Subcutaneous abdominal adipose tissue (tissue), 5 donors: ENCODE measurements around the gene ATP13A4.

Source experiments
- H3K27ac ChIP-seq: one replicate; pipeline ENCODE4 v1.7.0; 2013; ENCODE audit warnings: low read depth, mild to moderate bottlenecking, inconsistent platforms, low read length, moderate library complexity
- H3K27me3 ChIP-seq, 5 donors: one replicate each; pipeline ENCODE4 v1.7.0; 2013; ENCODE audit warnings: low read length in 5 of 5, inconsistent platforms in 1 of 5; ENCODE audit not compliant: control insufficient read depth in 5 of 5, insufficient read depth in 4 of 5
- H3K36me3 ChIP-seq, 5 donors: one replicate each; pipeline ENCODE4 v1.7.0; 2013; ENCODE audit warnings: low read length in 5 of 5; ENCODE audit not compliant: control insufficient read depth in 5 of 5, insufficient read depth in 5 of 5
- H3K4me1 ChIP-seq, 5 donors: one replicate each; pipeline ENCODE4 v1.7.0; 2013; ENCODE audit warnings: low read length in 5 of 5, mild to moderate bottlenecking in 3 of 5, moderate library complexity in 1 of 5; ENCODE audit not compliant: control insufficient read depth in 5 of 5, insufficient read depth in 5 of 5
- H3K4me3 ChIP-seq, 5 donors: one replicate each; pipeline ENCODE4 v1.7.0; 2013; ENCODE audit warnings: low read length in 5 of 5, low read depth in 1 of 5
- H3K9ac ChIP-seq, 5 donors: one replicate each; pipeline ENCODE4 v1.7.0; 2013; ENCODE audit warnings: low read length in 5 of 5, mild to moderate bottlenecking in 4 of 5, moderate library complexity in 3 of 5
- H3K9me3 ChIP-seq, 5 donors: one replicate each; pipeline ENCODE4 v1.7.0; 2013; ENCODE audit warnings: low read length in 5 of 5; ENCODE audit not compliant: control insufficient read depth in 5 of 5
- donor health status: healthy.
- donor health status: healthy.
- donor health status: healthy.
- donor health status: healthy.
- donor health status: healthy.

ATP13A4 gene

DNA sequence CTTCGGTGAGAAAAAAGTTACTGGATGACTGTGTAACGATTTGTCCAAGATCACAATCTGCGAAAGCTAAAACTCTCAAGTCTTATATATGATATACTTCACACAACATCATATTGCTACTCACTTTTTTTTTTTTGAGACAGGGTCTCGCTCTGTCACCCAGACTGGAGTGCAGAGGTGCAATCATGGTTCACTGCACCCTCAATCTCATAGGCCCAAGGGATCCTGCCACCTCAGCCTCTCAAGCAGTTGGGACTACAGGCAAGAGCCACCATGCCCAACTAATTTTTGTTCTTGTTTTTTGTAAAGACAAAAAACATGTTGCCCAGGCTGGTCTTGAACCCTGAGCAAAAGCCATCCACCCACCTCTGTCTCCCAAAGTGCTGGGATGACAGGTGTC is 5.4 kb upstream of the ATP13A4 start:
- H3K27me3 ChIP-seq: no peaks in the 10 kb centered on the region
- H3K4me1 ChIP-seq: peaks cover 0 to 7% (median 5%) of the 10 kb centered on the region in 5 donors
- H3K9me3 ChIP-seq: no peaks in the 10 kb centered on the region
- H3K9ac ChIP-seq: no peak overlapping the region
- no peaks in the 10 kb centered on the region for H3K36me3 ChIP-seq
- H3K4me3 ChIP-seq: no peak overlapping the region
- H3K27ac ChIP-seq: no peak overlapping the region

DNA sequence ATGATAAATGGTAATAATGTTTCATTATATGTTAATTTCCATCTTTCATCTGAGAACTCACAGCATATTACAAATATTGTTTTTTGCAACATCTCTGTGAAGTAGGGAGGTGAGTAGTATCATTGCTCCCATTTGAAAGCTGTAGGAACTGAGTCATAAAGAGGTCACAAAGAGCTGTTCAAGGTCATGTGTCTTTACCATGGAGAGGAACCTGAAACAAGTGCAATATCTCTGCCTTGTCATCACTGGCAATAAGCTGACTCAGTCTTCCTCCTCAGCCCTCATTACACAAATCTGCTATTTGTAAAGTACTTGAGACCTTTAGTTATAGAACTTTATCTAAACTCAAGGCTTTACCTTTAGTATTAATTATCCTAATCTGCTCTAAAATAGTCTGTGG is 4.4 kb upstream of the ATP13A4 start:
- Histone ChIP-seq H3K9me3 (no peaks in the 10 kb centered on the region), H3K27me3 (no peaks in the 10 kb centered on the region), H3K27ac (no peak overlapping the region), H3K9ac (no peak overlapping the region), H3K4me3 (no peak overlapping the region), H3K36me3 (no peaks in the 10 kb centered on the region), H3K4me1 (peaks cover 0 to 7% (median 5%) of the 10 kb centered on the region in 5 donors)

GRCh38 chr3:193556841-193557240 is 2.1 kb upstream of the ATP13A4 start:
- no peak overlapping the region for H3K9ac ChIP-seq
- no peaks in the 10 kb centered on the region for H3K9me3 ChIP-seq
- H3K27ac ChIP-seq: no peak overlapping the region
- H3K36me3 ChIP-seq: no peaks in the 10 kb centered on the region
- no peaks in the 10 kb centered on the region for H3K27me3 ChIP-seq
- H3K4me3 ChIP-seq: no peak overlapping the region
- peaks cover 0 to 7% (median 5%) of the 10 kb centered on the region in 5 donors for H3K4me1 ChIP-seq

DNA sequence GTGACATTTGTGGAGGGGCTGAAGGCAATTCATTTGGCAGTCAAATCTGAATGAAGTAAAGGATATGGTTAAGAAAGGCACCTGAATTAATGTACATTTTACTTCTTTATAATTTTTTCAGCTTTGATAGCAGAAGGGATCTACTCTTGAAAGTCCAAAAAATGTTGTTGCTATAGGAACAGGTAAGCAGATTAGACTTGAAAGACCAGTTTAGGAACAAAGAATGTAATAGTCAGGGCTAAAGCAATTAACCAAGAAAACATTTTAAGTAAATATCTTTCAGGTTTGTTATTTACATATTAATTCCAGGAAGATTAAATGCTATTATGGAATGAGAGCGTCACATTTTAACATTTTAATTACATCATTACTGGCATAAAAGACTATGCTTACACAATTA is 1.1 kb downstream of the ATP13A4 start:
- H3K9me3 ChIP-seq: no peaks in the 10 kb centered on the region
- no peak overlapping the region for H3K27ac ChIP-seq
- H3K4me1 ChIP-seq: no peaks in the 10 kb centered on the region
- no peak overlapping the region for H3K4me3 ChIP-seq
- no peak overlapping the region for H3K9ac ChIP-seq
- H3K27me3 ChIP-seq: no peaks in the 10 kb centered on the region
- no peaks in the 10 kb centered on the region for H3K36me3 ChIP-seq

GRCh38 chr3:193552923-193553322 is 1.8 kb downstream of the ATP13A4 start:
- H3K27me3 ChIP-seq: no peaks in the 10 kb centered on the region
- H3K27ac ChIP-seq: no peak overlapping the region

DNA sequence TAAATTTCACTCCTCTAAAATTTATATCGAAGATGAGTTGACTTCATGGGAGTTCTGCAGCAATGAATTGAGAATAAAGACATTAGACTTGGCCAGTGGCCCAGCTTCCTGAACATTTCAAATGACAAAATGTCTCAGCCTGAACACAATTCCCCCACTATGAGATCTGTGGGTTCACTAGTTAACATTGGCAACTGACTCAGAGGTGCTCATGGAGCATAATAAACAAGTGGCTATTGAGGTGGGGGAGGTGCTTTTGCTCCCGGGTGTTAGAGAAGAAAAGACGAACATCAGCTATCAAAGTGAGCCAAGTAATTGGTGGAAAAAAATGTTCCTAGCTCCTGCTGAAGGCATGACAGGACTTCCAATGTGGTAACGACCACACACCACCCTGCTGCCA is 6.3 kb downstream of the ATP13A4 start:
- Histone ChIP-seq H3K4me3 (no peak overlapping the region), H3K4me1 (no peaks in the 10 kb centered on the region), H3K27me3 (no peaks in the 10 kb centered on the region), H3K27ac (no peak overlapping the region), H3K9ac (no peak overlapping the region), H3K36me3 (no peaks in the 10 kb centered on the region), H3K9me3 (peaks cover 0 to 12% (median 9%) of the 10 kb centered on the region in 5 donors)

More at GRCh38 chr3:193552923-193553322, 1.8 kb downstream of the ATP13A4 start:
- H3K9me3 ChIP-seq: no peaks in the 10 kb centered on the region
- H3K4me1 ChIP-seq: no peaks in the 10 kb centered on the region
- H3K36me3 ChIP-seq: no peaks in the 10 kb centered on the region
- no peak overlapping the region for H3K4me3 ChIP-seq
- H3K9ac ChIP-seq: no peak overlapping the region

DNA sequence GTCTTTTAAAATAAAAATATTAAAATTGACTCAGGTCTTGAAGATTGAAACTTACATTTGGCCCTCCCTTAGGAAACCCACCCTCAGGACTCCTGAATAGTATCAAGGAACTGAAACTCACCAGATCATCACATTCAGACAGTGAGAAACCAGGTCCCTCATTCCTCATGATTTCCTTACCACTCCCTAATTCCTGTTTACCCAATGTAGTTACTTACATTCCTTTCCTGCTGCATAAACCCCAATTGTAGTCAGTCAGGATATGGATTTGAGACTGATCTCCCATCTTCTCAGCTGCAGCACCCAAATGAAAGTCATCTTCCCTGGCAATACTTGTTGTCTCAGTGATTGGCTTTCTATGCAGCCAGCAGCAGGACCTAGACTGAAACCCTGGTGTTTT is 8.6 kb downstream of the ATP13A4 start:
- peak overlapping the region in 1 of 5 donors; percentile 25 for H3K4me3 ChIP-seq
- no peak overlapping the region for H3K9ac ChIP-seq
- no peaks in the 10 kb centered on the region for H3K4me1 ChIP-seq
- H3K27me3 ChIP-seq: no peaks in the 10 kb centered on the region
- no peaks in the 10 kb centered on the region for H3K36me3 ChIP-seq
- H3K27ac ChIP-seq: no peak overlapping the region
- H3K9me3 ChIP-seq: peaks cover 0 to 12% (median 9%) of the 10 kb centered on the region in 5 donors

DNA sequence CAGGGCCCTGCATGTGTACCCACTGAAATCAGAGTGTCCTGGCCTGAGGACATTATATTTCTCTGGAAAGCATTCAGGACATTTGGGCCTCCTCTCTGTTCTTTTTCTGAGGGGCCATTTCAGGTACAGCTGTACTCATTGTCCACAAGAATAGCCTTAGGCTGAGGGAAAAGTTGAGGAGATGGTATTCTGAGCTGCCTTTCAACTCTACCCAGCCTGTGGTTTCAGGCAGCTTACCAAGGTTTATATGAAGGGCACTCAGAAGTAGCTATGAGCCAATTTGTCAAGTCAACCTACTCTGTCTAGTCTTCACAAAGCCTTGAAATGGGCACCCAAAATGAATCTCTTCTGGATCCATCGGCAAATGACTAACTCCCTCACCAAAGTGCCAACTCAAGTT is 9.4 kb downstream of the ATP13A4 start:
- Histone ChIP-seq H3K36me3 (no peaks in the 10 kb centered on the region), H3K4me3 (no peak overlapping the region), H3K9me3 (peaks cover 0 to 12% (median 9%) of the 10 kb centered on the region in 5 donors), H3K9ac (no peak overlapping the region), H3K27ac (no peak overlapping the region), H3K27me3 (no peaks in the 10 kb centered on the region), H3K4me1 (no peaks in the 10 kb centered on the region)

DNA sequence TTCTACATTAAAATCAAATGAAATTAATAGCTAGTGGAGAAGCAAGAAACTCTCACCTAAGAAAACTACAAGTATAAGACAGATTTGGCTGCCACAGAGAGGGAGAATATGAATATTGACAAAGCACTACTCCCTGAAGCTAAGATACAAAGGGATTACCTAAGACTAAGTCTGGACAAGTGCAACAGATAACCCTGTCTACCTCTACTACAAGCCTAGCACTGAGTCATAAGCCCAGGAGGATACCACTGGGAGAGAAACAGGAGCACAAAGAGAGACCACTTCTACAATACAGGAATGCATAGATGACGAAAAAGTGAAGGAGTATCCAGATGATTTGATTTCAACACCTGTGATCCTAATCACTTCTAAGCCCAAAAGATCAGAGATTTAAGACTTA is 10.4 kb downstream of the ATP13A4 start:
- no peaks in the 10 kb centered on the region for H3K4me1 ChIP-seq
- H3K9ac ChIP-seq: no peak overlapping the region
- no peak overlapping the region for H3K27ac ChIP-seq
- H3K9me3 ChIP-seq: peaks cover 0 to 12% (median 9%) of the 10 kb centered on the region in 5 donors
- H3K27me3 ChIP-seq: no peaks in the 10 kb centered on the region
- H3K4me3 ChIP-seq: no peak overlapping the region
- H3K36me3 ChIP-seq: no peaks in the 10 kb centered on the region

- Histone ChIP-seq H3K36me3 (no peaks in the 10 kb centered on the region), H3K27me3 (no peaks in the 10 kb centered on the region), H3K4me3 (no peak overlapping the region), H3K4me1 (peaks cover 0 to 4% (median 0%) of the 10 kb centered on the region in 5 donors), H3K27ac (no peak overlapping the region), H3K9ac (no peak overlapping the region), H3K9me3 (no peaks in the 10 kb centered on the region)
Observed at GRCh38 chr3:193530231-193531165, 24.2 kb downstream of the ATP13A4 start.
